HFFc6 (cell line): ENCODE data around the gene POLH. TPM values are rescaled to one million over a fixed set of nuclear protein-coding genes. Genes with fewer than 3 reads are reported as not detected.
"Not testable (repeated sequence)": the region's sequence is repeated elsewhere in the genome, so short reads cannot be mapped to it uniquely, and the experiment has no call there.

Experiments
- DNase-seq: peaks from one replicate; pipeline ENCODE4 v3.0.0-alpha.2; 2018
- H3K27ac Mint-ChIP-seq: 2 replicates; pipeline ENCODE4 v1.8.0; 2020; ENCODE audit warnings: mild to moderate bottlenecking, mixed read lengths
- H3K27me3 Mint-ChIP-seq: 2 replicates; pipeline ENCODE4 v1.8.0; 2021; ENCODE audit warnings: mild to moderate bottlenecking, moderate library complexity, mixed read lengths; ENCODE audit not compliant: insufficient read depth
- H3K36me3 Mint-ChIP-seq: 2 replicates; pipeline ENCODE4 v1.8.0; 2021; ENCODE audit warnings: low read depth, mixed read lengths
- H3K4me1 Mint-ChIP-seq: 2 replicates; pipeline ENCODE4 v1.8.0; 2020; ENCODE audit warnings: low read depth, mixed read lengths
- H3K4me3 Mint-ChIP-seq: 2 replicates; pipeline ENCODE4 v1.8.0; 2020; ENCODE audit warnings: mild to moderate bottlenecking, moderate library complexity, mixed read lengths
- H3K9me3 Mint-ChIP-seq: 2 replicates; pipeline ENCODE4 v1.8.0; 2020; ENCODE audit warnings: mild to moderate bottlenecking, mixed read lengths
- CTCF ChIP-seq: fragments of 200-600 bp; sonication (generic); IDR thresholded peaks from 2 replicates; pipeline ENCODE4 v1.5.0; 2021; ENCODE audit warnings: antibody characterized with exemption, mild to moderate bottlenecking
- total RNA-seq, 6 experiments: library from RNA; stranded (reverse); fragmentation: NEBNext Ultra II Directional; extraction: Animal tissue kit (Norgen Biotek cat#: 25700); gene quantifications; 2 replicates in 1 of 6; 3 replicates in 5 of 6; pipeline ENCODE4 v1.2.3, GENCODE V29; 2021

The POLH gene
- total RNA-seq, 6 experiments from 2014 or later = 31.4 to 39.8 (median 37.3) TPM

- Mint-ChIP-seq H3K27me3 (peaks cover 9% of the 10 kb centered on the region), H3K27ac (peak within 1 kb of the TSS; percentile 97), H3K4me1 (peaks cover 38% of the 10 kb centered on the region), H3K9me3 (no peaks in the 10 kb centered on the region), H3K4me3 (peak within 1 kb of the TSS; percentile 98), H3K36me3 (peaks cover 23% of the 10 kb centered on the region)
- TF ChIP-seq CTCF = no peak
- DNase-seq = peak; percentile 99
These were observed 53.1 kb downstream of the POLH start, which contains the start of gene GTPBP2 for GRCh38 chr6:43629104-43629504. GTPBP2 (minus strand) TSS chr6:43629264; CDS start chr6:43629162, 102 bp downstream.

GRCh38 chr6:43629505-43630300 is 53.7 kb downstream of the POLH start:
- Mint-ChIP-seq H3K9me3 (no peaks in the 10 kb centered on the region), H3K4me3 (peak overlapping the region; percentile 98), H3K27ac (peak overlapping the region; percentile 97), H3K27me3 (peaks cover 9% of the 10 kb centered on the region), H3K36me3 (peaks cover 18% of the 10 kb centered on the region), H3K4me1 (peaks cover 38% of the 10 kb centered on the region)
- no peak for TF ChIP-seq CTCF
- peak; percentile 97 for DNase-seq

GRCh38 chr6:43630980-43631619 is 55.1 kb downstream of the POLH start:
- no peak for TF ChIP-seq CTCF
- H3K9me3 Mint-ChIP-seq = no peaks in the 10 kb centered on the region
- no peak for DNase-seq
- H3K27me3 Mint-ChIP-seq = peaks cover 9% of the 10 kb centered on the region
- H3K4me3 Mint-ChIP-seq = peak overlapping the region; percentile 70
- peak overlapping the region; percentile 85 for H3K27ac Mint-ChIP-seq
- H3K36me3 Mint-ChIP-seq = peaks cover 15% of the 10 kb centered on the region
- peaks cover 44% of the 10 kb centered on the region for H3K4me1 Mint-ChIP-seq

- not testable (repeated sequence) for H3K27ac Mint-ChIP-seq, H3K9me3 Mint-ChIP-seq, H3K4me3 Mint-ChIP-seq, H3K27me3 Mint-ChIP-seq, DNase-seq
- peaks cover 12% of the 10 kb centered on the region; the same call in 1 of the 2 replicates for H3K36me3 Mint-ChIP-seq
- H3K4me1 Mint-ChIP-seq = peaks cover 33% of the 10 kb centered on the region
These were observed 57.0 kb downstream of the POLH start for GRCh38 chr6:43633002-43633401.

- DNase-seq = no peak
- peak overlapping the region; percentile 100; the same call in 1 of the 2 replicates for H3K4me3 Mint-ChIP-seq
- peaks cover 37% of the 10 kb centered on the region for H3K4me1 Mint-ChIP-seq
- no peak for TF ChIP-seq CTCF
- peaks cover 24% of the 10 kb centered on the region for H3K36me3 Mint-ChIP-seq
- peak overlapping the region; percentile 93; the same call in 1 of the 2 replicates for H3K27ac Mint-ChIP-seq
- H3K27me3 Mint-ChIP-seq = peaks cover 5% of the 10 kb centered on the region; the same call in 1 of the 2 replicates
- no peaks in the 10 kb centered on the region for H3K9me3 Mint-ChIP-seq
These were observed 58.8 kb downstream of the POLH start for GRCh38 chr6:43634702-43635303.
